CD4-positive, alpha-beta memory T cell (primary cell): ENCODE results near the gene SPACA9. TPM values are rescaled to one million over a fixed set of nuclear protein-coding genes. Genes with fewer than 3 reads are reported as not detected.

Experiments used
- CTCF ChIA-PET: fragments of 350-600 bp; sonication (Branson Sonifier 250); formaldehyde crosslinking; loops from one replicate; lab custom pipeline; 2021; ENCODE audit warnings: inconsistent platforms; ENCODE audit not compliant: partially characterized antibody; lab: Charles Lee
- POLR2A ChIA-PET: fragments of 350-600 bp; sonication (Branson Sonifier 250); formaldehyde crosslinking; loops from one replicate; lab custom pipeline; 2021; ENCODE audit not compliant: partially characterized antibody; lab: Charles Lee
- DNase-seq, 5 donors: peaks; one replicate each; pipeline versions ENCODE4 v3.0.0 to v3.0.0-alpha.2; 2020 to 2022; ENCODE audit warnings: mixed read lengths in 1 of 5
- H3K27ac ChIP-seq: one replicate; pipeline ENCODE4 v1.7.0; 2013; ENCODE audit warnings: low read depth, low read length
- H3K27me3 ChIP-seq: 2 replicates; pipeline ENCODE4 v1.7.0; 2013; ENCODE audit warnings: mild to moderate bottlenecking, low read length, moderate library complexity; ENCODE audit not compliant: insufficient read depth
- H3K36me3 ChIP-seq: 2 replicates; pipeline ENCODE4 v1.7.0; 2013; ENCODE audit warnings: mild to moderate bottlenecking, low read length, moderate library complexity; ENCODE audit not compliant: insufficient read depth
- H3K4me1 ChIP-seq: 2 replicates; pipeline ENCODE4 v1.7.0; 2013; ENCODE audit warnings: mild to moderate bottlenecking, low read length, moderate library complexity; ENCODE audit not compliant: insufficient read depth
- H3K4me3 ChIP-seq, 2 donors: one replicate each; pipeline ENCODE4 v1.7.0; 2013; ENCODE audit warnings: low read length in 2 of 2, mild to moderate bottlenecking in 1 of 2
- H3K9me3 ChIP-seq, 2 donors: one replicate each; pipeline ENCODE4 v1.7.0; 2013; ENCODE audit warnings: low read length in 2 of 2, control low read depth in 1 of 2; ENCODE audit not compliant: control insufficient read depth in 1 of 2
- H3K27ac Mint-ChIP-seq, 7 donors: one replicate each; pipeline ENCODE4 v1.8.0; 2020 to 2021; ENCODE audit warnings: mixed read lengths in 7 of 7, mild to moderate bottlenecking in 6 of 7, inconsistent platforms in 3 of 7, moderate library complexity in 3 of 7
- H3K27me3 Mint-ChIP-seq, 2 donors: one replicate each; pipeline ENCODE4 v1.8.0; 2020 to 2021; ENCODE audit warnings: mixed read lengths in 2 of 2
- H3K36me3 Mint-ChIP-seq, 2 donors: one replicate each; pipeline ENCODE4 v1.8.0; 2020 to 2021; ENCODE audit warnings: mixed read lengths in 2 of 2, inconsistent platforms in 1 of 2, mild to moderate bottlenecking in 1 of 2
- H3K4me1 Mint-ChIP-seq, 4 donors: one replicate each; pipeline ENCODE4 v1.8.0; 2020 to 2021; ENCODE audit warnings: mixed read lengths in 4 of 4, mild to moderate bottlenecking in 1 of 4
- H3K4me3 Mint-ChIP-seq, 8 donors: one replicate each; pipeline ENCODE4 v1.8.0; 2020 to 2021; ENCODE audit warnings: mixed read lengths in 8 of 8, mild to moderate bottlenecking in 7 of 8, moderate library complexity in 6 of 8, inconsistent platforms in 3 of 8
- H3K9me3 Mint-ChIP-seq, 8 donors: one replicate each; pipeline ENCODE4 v1.8.0; 2020 to 2021; ENCODE audit warnings: mixed read lengths in 8 of 8, mild to moderate bottlenecking in 5 of 8, inconsistent platforms in 3 of 8, moderate library complexity in 1 of 8
- intact Hi-C: fragments of 100-400 bp; cut with micrococcal nuclease; formaldehyde crosslinking; loops from one replicate; pipeline ENCODE4 v1.15.1; 2023
- polyA plus RNA-seq, 2 donors: library from polyadenylated mRNA; unstranded; fragments of 300-500 nt; fragmentation: Illumina TruSeq; gene quantifications; one replicate each; pipeline ENCODE4 v1.2.3, GENCODE V29; 2021
- total RNA-seq, 2 experiments: library from RNA; stranded (reverse); gene quantifications; one replicate each; pipeline ENCODE4 v1.2.3, GENCODE V29; 2021

The SPACA9 gene
- total and polyA plus RNA-seq, 4 experiments from 2014 or later = 1.5 to 2.2 (median 1.8) TPM

DNA sequence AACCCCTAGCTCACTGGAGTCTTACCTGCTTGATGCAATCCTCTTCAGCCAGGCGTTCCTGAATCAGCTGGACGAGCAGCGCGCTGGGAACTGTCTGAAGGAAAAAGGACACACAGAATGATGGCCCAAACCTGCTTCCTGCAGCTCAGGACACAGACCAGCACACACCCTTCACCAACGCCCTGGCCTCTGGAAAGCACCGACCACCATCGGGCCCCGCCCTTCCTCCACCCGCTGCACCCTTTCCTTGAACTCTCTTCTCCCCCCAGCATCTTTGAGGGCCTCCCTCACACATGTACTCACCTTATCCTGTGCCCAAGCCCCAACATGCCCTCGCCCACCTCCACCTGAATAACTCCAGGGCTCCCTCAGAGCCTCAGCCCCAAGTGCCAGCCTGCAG lies 23.9 kb upstream of the SPACA9 start:
- Mint-ChIP-seq H3K4me3 (no peak overlapping the region), H3K27me3 (peaks cover 10 to 11% of the 10 kb centered on the region in 2 donors), H3K4me1 (peaks cover 0 to 3% (median 0%) of the 10 kb centered on the region in 4 donors), H3K9me3 (peaks cover 0 to 2% (median 0%) of the 10 kb centered on the region in 8 donors), H3K27ac (no peak overlapping the region), H3K36me3 (no peaks in the 10 kb centered on the region)
- Histone ChIP-seq H3K4me3 (no peak overlapping the region), H3K27ac (no peak overlapping the region), H3K4me1 (no peaks in the 10 kb centered on the region), H3K27me3 (no peaks in the 10 kb centered on the region), H3K9me3 (no peaks in the 10 kb centered on the region), H3K36me3 (no peaks in the 10 kb centered on the region)
- intact Hi-C loops = no loop called here
- ChIA-PET POLR2A (no interaction called here), CTCF (no interaction called here)
- no peak for DNase-seq

DNA sequence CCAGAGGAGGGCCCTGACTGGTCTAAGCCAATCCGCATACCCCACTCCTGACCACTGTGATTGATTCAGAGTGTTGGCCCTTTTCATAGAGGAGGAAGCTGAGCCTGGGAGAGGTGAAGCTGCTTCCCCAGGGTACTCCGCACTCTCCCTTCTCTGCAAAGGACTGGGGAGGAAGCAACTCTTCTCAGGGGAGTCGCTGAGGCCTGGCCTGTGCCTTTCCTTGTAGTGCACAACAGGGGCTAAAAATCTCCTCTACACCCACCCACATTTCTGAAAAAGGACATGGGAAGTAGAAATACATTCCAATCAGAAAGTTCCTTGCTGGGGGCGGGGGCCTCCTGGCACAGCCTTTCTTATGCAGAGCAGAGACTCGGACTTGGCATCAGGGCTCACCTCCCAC lies 22.8 kb upstream of the SPACA9 start:
- Histone ChIP-seq H3K4me3 (no peak overlapping the region), H3K9me3 (no peaks in the 10 kb centered on the region), H3K27ac (no peak overlapping the region), H3K4me1 (no peaks in the 10 kb centered on the region), H3K36me3 (no peaks in the 10 kb centered on the region), H3K27me3 (no peaks in the 10 kb centered on the region)
- H3K4me1 Mint-ChIP-seq = peaks cover 0 to 3% (median 0%) of the 10 kb centered on the region in 4 donors
- no peak overlapping the region for H3K27ac Mint-ChIP-seq
- H3K9me3 Mint-ChIP-seq = peaks cover 0 to 2% (median 0%) of the 10 kb centered on the region in 8 donors
- no peak overlapping the region for H3K4me3 Mint-ChIP-seq
- peaks cover 10 to 11% of the 10 kb centered on the region in 2 donors for H3K27me3 Mint-ChIP-seq
- H3K36me3 Mint-ChIP-seq = no peaks in the 10 kb centered on the region
- POLR2A ChIA-PET = no interaction called here
- CTCF ChIA-PET = no interaction called here
- DNase-seq = no peak
- intact Hi-C loops = no loop called here

DNA sequence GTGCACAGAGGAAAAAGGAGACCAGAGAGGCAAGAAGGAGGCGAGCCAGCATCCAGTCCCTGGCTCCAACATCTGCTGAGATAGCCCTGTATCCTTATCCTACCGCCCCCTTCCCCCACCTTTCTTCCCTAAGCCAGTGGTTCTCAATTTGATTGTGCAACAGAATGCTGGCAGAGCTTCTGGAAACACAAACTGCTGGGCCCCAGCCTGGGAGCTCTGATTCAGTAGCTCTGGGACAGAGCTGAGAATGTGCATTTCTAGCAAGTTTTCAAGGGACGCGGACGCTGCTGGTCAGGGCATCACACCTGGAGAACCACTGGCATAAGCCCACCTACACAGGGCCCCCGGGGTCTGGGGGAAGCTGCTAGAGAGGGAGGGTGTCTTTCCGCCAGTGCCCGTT lies 21.7 kb upstream of the SPACA9 start:
- no peak for DNase-seq
- Histone ChIP-seq H3K36me3 (no peaks in the 10 kb centered on the region), H3K9me3 (no peaks in the 10 kb centered on the region), H3K4me3 (no peak overlapping the region), H3K4me1 (no peaks in the 10 kb centered on the region), H3K27ac (no peak overlapping the region), H3K27me3 (no peaks in the 10 kb centered on the region)
- Mint-ChIP-seq H3K36me3 (no peaks in the 10 kb centered on the region), H3K27ac (no peak overlapping the region), H3K4me3 (no peak overlapping the region), H3K27me3 (peaks cover 11% of the 10 kb centered on the region in 2 donors), H3K9me3 (peaks cover 0 to 2% (median 0%) of the 10 kb centered on the region in 8 donors), H3K4me1 (peaks cover 0 to 3% (median 0%) of the 10 kb centered on the region in 4 donors)
- POLR2A ChIA-PET = no interaction called here
- CTCF ChIA-PET = no interaction called here
- intact Hi-C loops = no loop called here

DNA sequence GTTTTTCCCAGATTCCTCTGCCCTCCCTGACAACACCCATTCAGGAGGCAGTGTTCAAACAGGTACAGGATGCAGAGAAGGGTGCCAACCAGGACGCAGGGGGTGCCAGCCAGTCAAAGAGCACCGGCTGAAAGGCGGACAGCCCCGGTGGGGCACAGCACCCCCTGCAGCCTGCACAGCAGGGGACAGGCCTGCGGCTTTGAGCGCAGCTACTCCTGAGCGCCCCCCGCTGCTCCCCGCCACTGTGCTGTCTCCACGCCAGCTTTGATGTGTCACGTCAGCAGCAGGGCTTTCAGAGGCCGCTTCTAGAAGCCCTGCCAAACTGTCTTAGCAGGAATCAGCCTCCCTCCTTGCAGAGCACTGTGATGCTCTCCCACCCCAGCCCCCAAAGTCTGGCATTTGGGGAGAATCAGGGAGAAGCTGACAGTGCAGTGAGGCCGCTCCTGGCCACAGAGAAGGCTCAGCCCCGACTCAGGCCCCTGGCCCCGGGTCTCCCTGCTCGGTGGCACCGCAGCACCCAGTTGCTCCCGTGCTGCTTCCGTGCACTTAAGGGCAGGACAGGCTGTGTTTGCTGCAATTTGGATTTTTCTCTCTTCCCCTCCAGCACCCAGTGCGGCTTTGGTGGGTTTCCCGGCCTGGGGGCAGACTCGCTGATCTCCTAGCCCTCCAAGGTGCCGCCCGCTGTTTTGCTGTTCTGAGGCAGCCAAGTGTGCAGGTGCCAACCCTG lies 20.9 kb upstream of the SPACA9 start:
- Mint-ChIP-seq H3K27ac (no peak overlapping the region), H3K4me1 (peaks cover 0 to 3% (median 0%) of the 10 kb centered on the region in 4 donors), H3K36me3 (no peaks in the 10 kb centered on the region), H3K4me3 (no peak overlapping the region), H3K27me3 (peaks cover 11 to 15% of the 10 kb centered on the region in 2 donors), H3K9me3 (peaks cover 0 to 2% (median 0%) of the 10 kb centered on the region in 8 donors)
- DNase-seq = no peak
- intact Hi-C loops = no loop called here
- ChIA-PET CTCF (no interaction called here), POLR2A (interaction anchor here (0.5 kb wide), 1 partner anchor 299 kb away, joined by 3 read pairs; no protein-coding TSS in a partner anchor)
- H3K4me3 ChIP-seq = no peak overlapping the region
- H3K36me3 ChIP-seq = no peaks in the 10 kb centered on the region
- no peaks in the 10 kb centered on the region for H3K27me3 ChIP-seq
- H3K9me3 ChIP-seq = no peaks in the 10 kb centered on the region
- H3K4me1 ChIP-seq = no peaks in the 10 kb centered on the region
- no peak overlapping the region for H3K27ac ChIP-seq

DNA sequence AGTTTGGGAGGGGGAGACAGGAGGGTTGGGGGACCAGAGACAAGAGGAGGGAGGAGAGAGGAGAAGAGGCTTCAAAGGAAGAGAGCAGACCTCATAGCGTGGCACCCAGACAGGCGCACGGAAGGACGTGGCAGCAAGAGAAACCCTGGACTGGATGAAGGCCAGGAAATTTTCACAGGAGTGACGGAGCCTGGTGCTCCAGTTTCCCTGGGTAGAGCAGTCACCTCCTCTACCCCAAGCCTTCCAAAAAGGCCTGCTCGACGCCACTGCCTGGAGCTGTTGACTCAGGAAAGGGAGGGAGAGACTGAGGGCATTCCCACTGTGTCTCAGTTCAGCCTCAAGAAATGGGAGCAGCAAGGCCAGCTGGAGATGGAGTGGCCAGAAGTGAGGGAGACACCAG lies 19.9 kb upstream of the SPACA9 start:
- CTCF ChIA-PET = no interaction called here
- no peaks in the 10 kb centered on the region for H3K36me3 ChIP-seq
- Mint-ChIP-seq H3K9me3 (peaks cover 0 to 2% (median 0%) of the 10 kb centered on the region in 8 donors), H3K4me1 (peaks cover 0 to 3% (median 0%) of the 10 kb centered on the region in 4 donors), H3K27me3 (peaks cover 11 to 14% of the 10 kb centered on the region in 2 donors), H3K36me3 (no peaks in the 10 kb centered on the region), H3K27ac (no peak overlapping the region), H3K4me3 (no peak overlapping the region)
- intact Hi-C loops = no loop called here
- H3K27me3 ChIP-seq = no peaks in the 10 kb centered on the region
- no peaks in the 10 kb centered on the region for H3K9me3 ChIP-seq
- no peaks in the 10 kb centered on the region for H3K4me1 ChIP-seq
- DNase-seq = no peak
- H3K4me3 ChIP-seq = no peak overlapping the region
- H3K27ac ChIP-seq = no peak overlapping the region
- POLR2A ChIA-PET = no interaction called here

DNA sequence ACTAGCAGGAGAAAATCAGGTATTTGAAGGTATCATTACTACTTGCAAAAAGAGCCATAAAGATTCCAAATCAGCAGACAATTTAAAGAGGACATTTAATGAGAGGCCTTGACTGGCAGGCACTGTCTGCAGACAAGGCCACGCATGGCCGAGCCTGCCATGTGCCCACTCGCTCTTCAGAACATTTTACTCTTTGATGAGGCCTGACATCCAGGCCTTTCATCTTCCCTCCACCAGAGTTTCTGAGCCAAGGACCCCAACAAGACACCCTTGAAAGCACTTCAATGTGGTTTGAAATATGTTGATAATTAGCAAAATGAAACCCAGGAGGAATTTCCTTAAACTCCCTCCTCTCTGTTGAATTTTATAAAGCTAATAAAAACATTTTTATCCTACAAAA lies 17.0 kb upstream of the SPACA9 start:
- no peaks in the 10 kb centered on the region for H3K4me1 Mint-ChIP-seq
- no peak for DNase-seq
- Histone ChIP-seq H3K36me3 (no peaks in the 10 kb centered on the region), H3K27ac (no peak overlapping the region), H3K4me1 (no peaks in the 10 kb centered on the region), H3K4me3 (no peak overlapping the region), H3K27me3 (no peaks in the 10 kb centered on the region), H3K9me3 (no peaks in the 10 kb centered on the region)
- no peaks in the 10 kb centered on the region for H3K36me3 Mint-ChIP-seq
- POLR2A ChIA-PET = no interaction called here
- intact Hi-C loops = no loop called here
- peaks cover 5 to 13% of the 10 kb centered on the region in 2 donors for H3K27me3 Mint-ChIP-seq
- H3K27ac Mint-ChIP-seq = no peak overlapping the region
- CTCF ChIA-PET = interaction anchor here (0.6 kb wide), 1 partner anchor 13 kb away, joined by 5 read pairs; no protein-coding TSS in a partner anchor
- no peak overlapping the region for H3K4me3 Mint-ChIP-seq
- H3K9me3 Mint-ChIP-seq = no peaks in the 10 kb centered on the region

DNA sequence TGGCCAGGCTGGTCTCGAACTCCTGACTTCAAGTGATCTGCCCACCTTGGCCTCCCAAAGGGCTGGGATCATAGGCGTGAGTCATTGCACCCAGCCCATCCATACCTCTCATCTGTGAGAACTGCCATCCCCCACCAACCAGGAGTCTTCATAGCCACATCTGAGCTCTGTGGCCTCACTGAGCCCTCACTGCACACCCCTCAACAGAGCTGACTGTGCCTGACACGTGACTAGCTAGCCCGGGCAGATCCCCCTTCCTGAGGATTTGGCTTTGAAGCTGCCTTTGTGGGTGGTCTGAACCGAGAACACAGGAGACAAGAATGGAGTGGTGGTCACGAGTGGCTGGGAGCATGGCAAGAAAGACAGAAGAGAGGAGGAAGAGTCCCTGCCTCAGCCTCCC lies 16.2 kb upstream of the SPACA9 start:
- H3K27ac ChIP-seq = no peak overlapping the region
- no peak overlapping the region for H3K4me3 ChIP-seq
- no peaks in the 10 kb centered on the region for H3K36me3 ChIP-seq
- H3K4me1 ChIP-seq = no peaks in the 10 kb centered on the region
- no peak overlapping the region for H3K4me3 Mint-ChIP-seq
- H3K9me3 ChIP-seq = no peaks in the 10 kb centered on the region
- POLR2A ChIA-PET = no interaction called here
- H3K27me3 ChIP-seq = no peaks in the 10 kb centered on the region
- CTCF ChIA-PET = interaction anchor here (0.6 kb wide), 1 partner anchor 14 kb away, joined by 5 read pairs; no protein-coding TSS in a partner anchor
- no peaks in the 10 kb centered on the region for H3K36me3 Mint-ChIP-seq
- H3K27me3 Mint-ChIP-seq = peaks cover 5 to 12% of the 10 kb centered on the region in 2 donors
- H3K9me3 Mint-ChIP-seq = no peaks in the 10 kb centered on the region
- intact Hi-C loops = no loop called here
- H3K4me1 Mint-ChIP-seq = no peaks in the 10 kb centered on the region
- no peak overlapping the region for H3K27ac Mint-ChIP-seq
- no peak for DNase-seq
